ENCODE measurements around the gene NGDN. TPM values are rescaled to one million over a fixed set of nuclear protein-coding genes. Genes with fewer than 3 reads are reported as not detected.

Gene NGDN
- total RNA-seq, 1 experiment from 2014 or later = 42.0 TPM

DNA sequence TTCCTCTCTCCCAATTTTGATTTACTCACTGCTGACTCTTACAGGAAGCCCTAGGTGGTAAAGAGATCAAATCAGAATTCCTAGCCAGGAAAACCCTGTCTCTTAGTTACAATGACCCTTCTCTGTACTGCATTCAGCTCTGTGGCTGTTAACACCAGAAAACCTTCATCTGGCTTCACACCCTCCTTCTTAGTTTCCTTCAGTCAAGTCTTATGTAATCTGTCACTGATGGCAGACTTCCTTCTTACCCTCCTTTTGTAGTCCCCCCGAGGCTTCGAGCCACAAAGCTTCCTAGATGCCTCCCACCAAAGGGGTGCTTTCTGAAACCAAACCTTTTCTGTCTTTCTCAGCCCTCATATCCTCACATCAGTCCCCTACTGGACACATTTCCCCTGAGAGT is 16.5 kb downstream of the NGDN start:
- ATAC-seq (no peak), DNase-seq (ENCODE audit: low read depth, low spot score) (no peak)
- Histone ChIP-seq H3K9me2 (ENCODE audit: insufficient read depth) (no peaks in the 10 kb centered on the region), H3K4me1 (ENCODE audit: control insufficient read depth in 1 of 2, insufficient read depth in 2 of 2, low read length in 2 of 2) (no peaks in the 10 kb centered on the region), H4K20me1 (ENCODE audit: insufficient read depth) (no peaks in the 10 kb centered on the region), H2AFZ (ENCODE audit: low read depth, low read length, poor library complexity, severe bottlenecking) (no peak overlapping the region), H3K9me3 (ENCODE audit: control insufficient read depth in 1 of 2, insufficient read depth in 1 of 2, low read depth in 1 of 2, low read length in 2 of 2) (no peaks in the 10 kb centered on the region), H3K27ac (ENCODE audit: low read depth, low read length) (no peak overlapping the region), H3K4me2 (ENCODE audit: low read length) (no peak overlapping the region), H3K36me3 (ENCODE audit: control insufficient read depth in 1 of 2, insufficient read depth in 2 of 2, low read length in 2 of 2) (peaks cover 3 to 15% of the 10 kb centered on the region in 2 experiments; a peak in 3 of 4 replicates), H3K4me3 (replicated peaks in 1 of 2; ENCODE audit: low read depth in 1 of 2, low read length in 2 of 2) (no peak overlapping the region), H3K9ac (ENCODE audit: low read length) (no peak overlapping the region), H3K27me3 (ENCODE audit: insufficient read depth, low read length) (no peaks in the 10 kb centered on the region), H3K79me2 (ENCODE audit: insufficient read depth, low read length) (no peaks in the 10 kb centered on the region)
- RAD21 ChIA-PET (ENCODE audit: low non-redundant PET in 1 of 2, low total read pairs in 2 of 2, uncharacterized antibody in 2 of 2, unreplicated experiment in 2 of 2) = no interaction called here
- TF ChIP-seq POLR2AphosphoS5 (IDR thresholded peaks at IDR 0.05; ENCODE audit: low read depth, low read length) = no peak
- TF ChIP-seq EGR1 (IDR thresholded peaks at IDR 0.05; ENCODE audit: low read depth) = no peak
- TF ChIP-seq, protein P1, sequence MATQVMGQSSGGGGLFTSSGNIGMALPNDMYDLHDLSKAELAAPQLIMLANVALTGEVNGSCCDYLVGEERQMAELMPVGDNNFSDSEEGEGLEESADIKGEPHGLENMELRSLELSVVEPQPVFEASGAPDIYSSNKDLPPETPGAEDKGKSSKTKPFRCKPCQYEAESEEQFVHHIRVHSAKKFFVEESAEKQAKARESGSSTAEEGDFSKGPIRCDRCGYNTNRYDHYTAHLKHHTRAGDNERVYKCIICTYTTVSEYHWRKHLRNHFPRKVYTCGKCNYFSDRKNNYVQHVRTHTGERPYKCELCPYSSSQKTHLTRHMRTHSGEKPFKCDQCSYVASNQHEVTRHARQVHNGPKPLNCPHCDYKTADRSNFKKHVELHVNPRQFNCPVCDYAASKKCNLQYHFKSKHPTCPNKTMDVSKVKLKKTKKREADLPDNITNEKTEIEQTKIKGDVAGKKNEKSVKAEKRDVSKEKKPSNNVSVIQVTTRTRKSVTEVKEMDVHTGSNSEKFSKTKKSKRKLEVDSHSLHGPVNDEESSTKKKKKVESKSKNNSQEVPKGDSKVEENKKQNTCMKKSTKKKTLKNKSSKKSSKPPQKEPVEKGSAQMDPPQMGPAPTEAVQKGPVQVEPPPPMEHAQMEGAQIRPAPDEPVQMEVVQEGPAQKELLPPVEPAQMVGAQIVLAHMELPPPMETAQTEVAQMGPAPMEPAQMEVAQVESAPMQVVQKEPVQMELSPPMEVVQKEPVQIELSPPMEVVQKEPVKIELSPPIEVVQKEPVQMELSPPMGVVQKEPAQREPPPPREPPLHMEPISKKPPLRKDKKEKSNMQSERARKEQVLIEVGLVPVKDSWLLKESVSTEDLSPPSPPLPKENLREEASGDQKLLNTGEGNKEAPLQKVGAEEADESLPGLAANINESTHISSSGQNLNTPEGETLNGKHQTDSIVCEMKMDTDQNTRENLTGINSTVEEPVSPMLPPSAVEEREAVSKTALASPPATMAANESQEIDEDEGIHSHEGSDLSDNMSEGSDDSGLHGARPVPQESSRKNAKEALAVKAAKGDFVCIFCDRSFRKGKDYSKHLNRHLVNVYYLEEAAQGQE (IDR thresholded peaks at IDR 0.05; ENCODE audit: low read depth) = no peak
- TF ChIP-seq ZNF274 (IDR thresholded peaks at IDR 0.05; ENCODE audit: low read depth, low read length) = no peak
- TF ChIP-seq, protein P2, sequence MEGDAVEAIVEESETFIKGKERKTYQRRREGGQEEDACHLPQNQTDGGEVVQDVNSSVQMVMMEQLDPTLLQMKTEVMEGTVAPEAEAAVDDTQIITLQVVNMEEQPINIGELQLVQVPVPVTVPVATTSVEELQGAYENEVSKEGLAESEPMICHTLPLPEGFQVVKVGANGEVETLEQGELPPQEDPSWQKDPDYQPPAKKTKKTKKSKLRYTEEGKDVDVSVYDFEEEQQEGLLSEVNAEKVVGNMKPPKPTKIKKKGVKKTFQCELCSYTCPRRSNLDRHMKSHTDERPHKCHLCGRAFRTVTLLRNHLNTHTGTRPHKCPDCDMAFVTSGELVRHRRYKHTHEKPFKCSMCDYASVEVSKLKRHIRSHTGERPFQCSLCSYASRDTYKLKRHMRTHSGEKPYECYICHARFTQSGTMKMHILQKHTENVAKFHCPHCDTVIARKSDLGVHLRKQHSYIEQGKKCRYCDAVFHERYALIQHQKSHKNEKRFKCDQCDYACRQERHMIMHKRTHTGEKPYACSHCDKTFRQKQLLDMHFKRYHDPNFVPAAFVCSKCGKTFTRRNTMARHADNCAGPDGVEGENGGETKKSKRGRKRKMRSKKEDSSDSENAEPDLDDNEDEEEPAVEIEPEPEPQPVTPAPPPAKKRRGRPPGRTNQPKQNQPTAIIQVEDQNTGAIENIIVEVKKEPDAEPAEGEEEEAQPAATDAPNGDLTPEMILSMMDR (IDR thresholded peaks at IDR 0.05 in 2 of 3, conservative IDR thresholded peaks at IDR 0.05 in 1 of 3; ENCODE audit: borderline replicate concordance in 1 of 3, insufficient read depth in 1 of 3, low read depth in 2 of 3, low read length in 2 of 3) = no peak
- no peak for TF ChIP-seq JUND (IDR thresholded peaks at IDR 0.05)
- no peak for TF ChIP-seq CEBPB (IDR thresholded peaks at IDR 0.05; ENCODE audit: low read depth)
- TF ChIP-seq YY1 (IDR thresholded peaks at IDR 0.05; ENCODE audit: extremely low read depth, insufficient replicate concordance, low read depth, low read length) = no peak
- TF ChIP-seq TCF7L2 (IDR thresholded peaks at IDR 0.05; ENCODE audit: borderline replicate concordance, extremely low read depth, insufficient read depth, insufficient read length) = no peak
- no peak for TF ChIP-seq CBX3 (IDR thresholded peaks at IDR 0.05; ENCODE audit: low read depth)
- TF ChIP-seq SRF (IDR thresholded peaks at IDR 0.05; ENCODE audit: low read depth) = no peak
- TF ChIP-seq ATF3 (IDR thresholded peaks at IDR 0.05) = no peak
- TF ChIP-seq ELF1 (IDR thresholded peaks at IDR 0.05; ENCODE audit: borderline replicate concordance, low read depth) = no peak
- no peak for TF ChIP-seq RAD21 (IDR thresholded peaks at IDR 0.05; ENCODE audit: low read depth)
- TF ChIP-seq ZFX (IDR thresholded peaks at IDR 0.05) = no peak
- no peak for TF ChIP-seq FOSL1 (IDR thresholded peaks at IDR 0.05; ENCODE audit: low read depth)
- no peak for TF ChIP-seq SP1 (IDR thresholded peaks at IDR 0.05; ENCODE audit: low read depth)
- POLR2A ChIA-PET = no interaction called here
- BruUV-seq (replicated peaks) = no TSS peak
- intact Hi-C loops (cut with micrococcal nuclease) = no loop called here
- CTCF ChIA-PET = no interaction called here

Data from HCT116 (cell line).